Posterior vena cava (tissue), 2 donors: ENCODE results near the gene C4orf33. TPM values are rescaled to one million over a fixed set of nuclear protein-coding genes. Genes with fewer than 3 reads are reported as not detected.
"Not testable (repeated sequence)": the region's sequence is repeated elsewhere in the genome, so short reads cannot be mapped to it uniquely, and the experiment has no call there.

ENCODE experiments used
- DNase-seq: peaks from one replicate; pipeline ENCODE4 v3.0.0-alpha.2; 2020; ENCODE audit warnings: low spot score
- intact Hi-C, 2 donors: fragments of 100-400 bp; cut with DNase I; formaldehyde crosslinking; loops; one replicate each; pipeline versions ENCODE4 v1.14.1 to v1.14.2; 2022 to 2023
- total RNA-seq, 2 donors: library from RNA; stranded (reverse); fragmentation: NEBNext Ultra II Directional; extraction: Animal tissue kit (Norgen Biotek cat#: 25700); gene quantifications; one replicate each; pipeline ENCODE4 v1.2.1, GENCODE V29; 2021
- donor health status: DM: yes; HTN: yes; CAD: no.
- donor health status: DM: yes; HTN: yes; CAD: no.

C4orf33 gene
- total RNA-seq, 2 donors from 2014 or later = 5.1 to 7.1 TPM

DNA sequence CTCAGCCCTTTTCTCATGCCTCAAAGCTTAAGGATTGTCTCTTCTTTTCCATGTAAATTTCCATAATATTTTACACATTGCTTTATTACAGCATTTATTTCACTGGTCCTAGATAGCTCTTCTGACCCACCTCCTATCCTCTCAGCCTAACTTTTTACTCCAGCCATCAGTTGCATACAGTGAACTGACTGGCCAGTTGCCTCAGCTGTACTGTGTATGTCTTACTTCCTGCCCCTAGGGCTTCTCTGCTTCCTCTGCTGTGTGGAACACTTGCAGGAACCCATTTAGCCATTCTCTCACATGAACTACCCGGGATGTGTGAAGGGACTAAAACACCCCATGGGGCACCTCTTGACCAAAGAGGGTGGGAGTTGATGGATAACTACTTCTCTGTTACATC lies 18.0 kb downstream of the C4orf33 start:
- DNase-seq = no peak
- intact Hi-C loops = no loop called here

- no peak for DNase-seq
- intact Hi-C loops = no loop called here
Measured at GRCh38 chr4:129117705-129118104, 21.8 kb downstream of the C4orf33 start.

GRCh38 chr4:129126614-129127013 lies 30.7 kb downstream of the C4orf33 start:
- DNase-seq, intact Hi-C loops: not testable (repeated sequence)

DNA sequence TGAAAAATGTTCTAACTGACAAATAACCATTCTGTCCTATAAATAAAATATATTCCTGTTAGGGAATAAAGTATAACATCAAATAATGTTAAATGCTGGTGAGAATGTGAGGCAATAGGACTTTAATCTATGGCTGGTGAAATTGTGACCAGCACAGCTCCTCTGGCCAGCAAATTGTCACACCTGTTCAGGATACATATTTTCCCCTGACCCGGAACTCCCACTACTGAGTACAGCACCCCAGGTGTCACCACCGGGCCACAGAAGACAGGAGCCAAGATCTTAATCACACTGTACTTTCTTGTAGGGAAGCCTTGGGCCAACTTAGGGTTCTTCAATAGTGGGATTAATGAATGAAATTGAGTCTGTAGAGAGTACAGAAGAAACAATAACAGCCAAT lies 33.2 kb downstream of the C4orf33 start:
- intact Hi-C loops = no loop called here
- no peak for DNase-seq

DNA sequence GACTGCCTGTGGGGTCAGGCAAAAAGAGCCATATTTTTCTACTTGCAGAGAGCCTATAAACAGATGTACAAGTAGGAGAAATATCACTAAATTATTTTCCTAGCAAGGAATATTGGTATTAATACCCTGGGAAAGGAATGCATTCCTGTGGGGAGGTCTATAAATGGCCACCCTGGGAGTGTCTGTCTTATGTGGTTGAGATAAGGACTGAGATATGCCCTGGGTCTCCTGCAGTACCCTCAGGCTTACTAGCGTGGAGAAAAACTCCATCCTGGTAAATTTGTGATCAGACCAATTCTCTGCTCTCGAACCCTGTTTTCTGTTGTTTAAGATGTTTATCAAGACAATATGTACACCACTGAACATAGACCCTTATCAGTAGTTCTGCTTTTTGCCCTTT lies 35.4 kb downstream of the C4orf33 start:
- no peak for DNase-seq
- intact Hi-C loops = no loop called here

DNA sequence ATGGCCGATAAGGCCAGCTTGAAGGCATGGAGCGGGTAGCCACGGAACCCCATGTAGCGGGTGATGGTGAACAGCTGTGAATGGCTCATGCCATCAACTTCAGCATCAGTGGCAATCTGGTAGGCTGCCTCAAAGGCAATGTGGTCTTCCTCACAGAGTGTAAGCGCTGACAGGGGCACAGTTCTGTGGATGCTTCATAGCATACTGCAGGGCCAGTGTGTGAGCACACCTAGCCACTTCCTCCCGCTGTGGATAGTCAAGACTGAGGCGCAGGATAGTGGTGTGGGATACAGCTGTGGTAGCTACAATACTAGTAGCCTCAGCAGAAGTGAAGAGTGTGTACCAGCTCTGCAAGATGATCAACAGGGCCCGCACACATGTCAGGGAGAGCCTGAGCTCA lies 40.5 kb downstream of the C4orf33 start:
- intact Hi-C loops = no loop called here
- DNase-seq = no peak

GRCh38 chr4:129138810-129139496 lies 43.0 kb downstream of the C4orf33 start:
- intact Hi-C loops = no loop called here
- DNase-seq = no peak

DNA sequence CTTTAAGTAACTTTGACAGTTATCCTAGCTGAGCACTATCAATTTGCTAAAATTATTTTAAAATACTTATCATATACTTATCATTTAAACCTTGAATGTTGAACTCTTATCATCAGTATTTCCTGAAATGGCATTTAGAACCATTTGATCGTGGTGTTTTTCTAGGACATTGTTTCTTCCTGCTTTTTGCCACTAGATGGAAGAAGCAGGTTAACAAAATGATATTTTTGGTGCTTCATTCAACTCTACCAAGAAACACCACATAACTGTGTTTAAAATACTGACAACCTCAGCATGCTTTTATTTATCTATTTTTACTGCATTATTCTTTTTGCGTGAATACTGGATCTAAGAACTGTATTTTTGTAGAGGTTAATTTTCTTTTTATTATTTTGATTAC lies 44.6 kb downstream of the C4orf33 start:
- intact Hi-C loops = no loop called here
- DNase-seq = no peak

- intact Hi-C loops = no loop called here
- no peak for DNase-seq
Measured at GRCh38 chr4:129143359-129143758, 47.4 kb downstream of the C4orf33 start.

DNA sequence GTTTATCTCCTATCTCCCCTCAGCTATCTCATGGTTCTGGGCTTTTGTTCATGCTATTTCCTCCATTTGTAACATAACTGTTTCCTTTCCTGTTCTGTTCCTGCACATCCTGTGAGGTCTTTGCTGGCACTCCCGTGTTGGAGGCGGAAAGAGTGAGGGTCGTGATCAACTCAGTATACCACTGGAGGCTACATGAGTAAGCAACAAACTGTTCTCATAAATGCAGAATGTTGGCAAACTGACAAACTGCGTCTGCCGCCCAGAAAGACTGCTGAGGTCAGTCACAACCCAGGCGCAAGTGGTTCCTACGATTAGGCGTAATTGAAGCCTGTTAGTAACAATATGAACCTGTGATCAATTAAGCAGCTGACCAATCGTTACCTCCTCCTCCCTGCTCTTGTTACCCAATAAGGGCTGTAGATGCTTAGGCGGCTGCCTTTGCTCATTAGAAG lies 48.8 kb downstream of the C4orf33 start:
- no peak for DNase-seq
- intact Hi-C loops = no loop called here

DNA sequence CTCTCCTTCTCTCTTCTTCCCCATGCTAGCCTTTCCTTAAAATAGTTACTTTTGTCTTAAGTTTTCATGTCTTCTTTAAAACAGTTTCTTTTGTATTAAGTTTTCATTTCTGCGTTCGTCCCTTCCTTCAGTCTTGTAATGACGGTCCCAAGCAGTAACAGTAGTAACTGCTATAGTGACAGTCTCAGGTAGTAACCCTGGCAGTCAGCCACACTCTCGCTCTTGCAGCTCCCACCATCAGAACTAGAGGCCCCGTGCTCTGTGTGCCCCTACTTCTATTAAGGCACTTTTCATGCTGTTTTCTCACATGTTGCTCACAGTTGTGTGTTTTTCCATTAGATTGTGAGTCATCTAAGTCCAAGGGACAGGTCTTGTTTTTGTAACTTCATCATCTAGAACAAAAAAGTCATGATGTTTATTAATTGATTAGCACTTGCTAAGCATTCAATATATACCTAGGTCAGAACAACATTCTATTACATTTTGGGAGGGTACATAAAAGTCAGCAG lies 49.3 kb downstream of the C4orf33 start:
- intact Hi-C loops = no loop called here
- no peak for DNase-seq

- intact Hi-C loops = no loop called here
- no peak for DNase-seq
Measured at GRCh38 chr4:129146639-129147038, 50.7 kb downstream of the C4orf33 start.

- DNase-seq = no peak
- intact Hi-C loops = loop anchor here in 1 of 2 donors (1.0 kb wide), 1 partner anchor 12 kb away; no protein-coding TSS in a partner anchor
Measured at GRCh38 chr4:129148892-129149291, 52.9 kb downstream of the C4orf33 start.

DNA sequence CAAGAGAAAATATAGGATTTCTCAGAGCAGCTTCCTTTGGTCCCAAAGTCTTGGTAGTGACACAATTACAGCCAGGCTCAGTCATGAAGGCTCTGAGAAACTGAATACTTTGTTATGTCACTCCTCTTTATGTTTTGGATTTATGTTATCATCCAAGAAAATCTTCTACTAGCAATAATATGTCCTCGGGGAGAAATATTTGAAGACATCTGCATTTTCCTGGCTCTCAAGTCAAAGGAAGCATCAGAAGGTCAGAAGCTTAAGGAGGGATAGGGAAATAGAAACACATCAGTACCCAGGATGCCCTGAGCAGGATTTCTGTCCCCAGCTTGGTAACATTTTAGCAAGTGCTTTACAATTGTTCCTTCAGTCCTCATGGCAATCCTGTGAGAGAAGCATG lies 54.0 kb downstream of the C4orf33 start:
- no peak for DNase-seq
- intact Hi-C loops = loop anchor here in 1 of 2 donors (1.0 kb wide), 1 partner anchor 13 kb away; no protein-coding TSS in a partner anchor

GRCh38 chr4:129152350-129152749 lies 56.4 kb downstream of the C4orf33 start:
- intact Hi-C loops = no loop called here
- no peak for DNase-seq

- intact Hi-C loops = no loop called here
- DNase-seq = no peak
Measured at GRCh38 chr4:129153700-129154099, 57.7 kb downstream of the C4orf33 start.

DNA sequence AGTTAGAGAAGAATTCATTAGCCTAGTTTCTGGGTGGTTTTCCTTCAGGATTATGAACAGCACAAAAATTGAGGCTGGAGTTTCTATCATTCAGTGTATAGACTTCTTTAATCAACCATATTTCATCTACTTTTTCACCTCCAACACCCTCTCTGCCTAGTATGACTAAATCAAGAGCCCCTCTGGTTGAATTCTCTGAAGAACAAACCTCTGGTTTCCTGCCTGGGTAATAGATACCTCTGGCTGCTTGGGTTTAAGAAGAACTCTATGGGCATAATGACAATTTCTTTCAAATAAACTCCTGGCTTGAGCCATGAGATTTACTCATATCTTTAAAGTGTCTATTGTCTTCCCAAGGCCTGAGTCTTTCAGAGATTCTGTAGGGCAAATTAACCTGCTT lies 66.5 kb downstream of the C4orf33 start:
- intact Hi-C loops = no loop called here
- DNase-seq = no peak

DNA sequence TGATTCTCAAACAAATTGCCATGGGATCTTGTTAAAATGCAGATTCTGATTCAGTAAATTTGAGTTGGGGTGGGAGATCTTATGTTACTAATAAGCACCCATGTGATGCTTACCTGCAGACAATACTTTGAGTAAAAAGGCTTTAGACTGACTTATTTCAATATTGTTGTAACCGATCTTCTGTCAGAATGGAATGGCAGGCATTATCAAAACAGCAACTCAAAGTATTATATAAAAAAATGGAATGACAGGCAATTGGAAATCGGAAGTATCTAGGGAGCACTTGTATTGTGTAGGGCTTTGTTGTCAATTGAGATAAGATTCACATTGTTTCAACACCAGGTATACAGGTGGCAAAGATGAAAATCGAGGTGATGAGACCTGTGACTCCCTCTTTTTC lies 67.5 kb downstream of the C4orf33 start:
- intact Hi-C loops = no loop called here
- DNase-seq = no peak

- intact Hi-C loops = no loop called here
- no peak for DNase-seq
Measured at GRCh38 chr4:129164243-129164642, 68.3 kb downstream of the C4orf33 start.
